Osteocyte (in vitro differentiated cells): Measurements from ENCODE around the gene DENND4B. TPM values are rescaled to one million over a fixed set of nuclear protein-coding genes. Genes with fewer than 3 reads are reported as not detected.

Source experiments
- DNase-seq: peaks from one replicate; pipeline ENCODE4 v3.0.0; 2021; ENCODE audit warnings: mixed read lengths; ENCODE audit not compliant: unreplicated experiment; ENCODE audit errors: extremely low spot score
- H3K27ac Mint-ChIP-seq: one replicate; pipeline ENCODE4 v1.8.0; 2021; ENCODE audit warnings: mild to moderate bottlenecking, mixed read lengths; ENCODE audit not compliant: unreplicated experiment
- H3K27me3 Mint-ChIP-seq: one replicate; pipeline ENCODE4 v1.8.0; 2021; ENCODE audit warnings: mixed read lengths; ENCODE audit not compliant: unreplicated experiment
- H3K36me3 Mint-ChIP-seq: one replicate; pipeline ENCODE4 v1.8.0; 2021; ENCODE audit warnings: mixed read lengths; ENCODE audit not compliant: unreplicated experiment
- H3K4me1 Mint-ChIP-seq: one replicate; pipeline ENCODE4 v1.8.0; 2021; ENCODE audit warnings: mixed read lengths; ENCODE audit not compliant: unreplicated experiment
- H3K4me3 Mint-ChIP-seq: one replicate; pipeline ENCODE4 v1.8.0; 2021; ENCODE audit warnings: mild to moderate bottlenecking, moderate library complexity, mixed read lengths; ENCODE audit not compliant: unreplicated experiment
- H3K9me3 Mint-ChIP-seq: one replicate; pipeline ENCODE4 v1.8.0; 2021; ENCODE audit warnings: mixed read lengths; ENCODE audit not compliant: unreplicated experiment
- total RNA-seq: library from RNA; stranded (reverse); gene quantifications from 2 replicates; pipeline ENCODE4 v1.2.1, GENCODE V29; 2021
- TF ChIP-seq, protein P1 (sequence below): fragments of 200-600 bp; sonication (generic); IDR thresholded peaks from 2 replicates; pipeline ENCODE4 v1.5.0; 2021; ENCODE audit warnings: antibody characterized with exemption, mild to moderate bottlenecking, moderate library complexity

DENND4B gene
- total RNA-seq, 1 donor from 2014 or later, result 53.1 TPM

- DNase-seq, result no peak
Measured at GRCh38 chr1:153936011-153936802, 10.3 kb downstream of the DENND4B start.

DNA sequence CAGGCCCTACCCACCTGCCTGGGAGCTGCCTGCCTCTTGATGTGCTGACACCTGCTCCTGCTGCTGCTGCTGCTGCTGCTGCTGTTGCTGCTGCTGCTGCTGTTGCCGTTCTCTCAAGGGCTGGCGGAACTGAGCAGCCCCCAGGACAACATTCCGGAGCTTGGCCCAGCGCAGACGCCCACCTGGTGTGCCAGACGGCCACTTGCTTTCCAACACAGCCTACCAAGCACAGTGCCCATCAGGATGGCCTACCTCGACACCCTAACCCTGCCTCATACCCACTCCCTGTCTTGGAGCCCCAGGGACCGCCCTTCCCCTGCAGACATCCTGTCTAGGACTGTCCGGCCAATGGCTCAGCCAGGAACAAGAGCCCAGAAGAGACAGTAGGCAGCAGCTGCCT lies 11.8 kb downstream of the DENND4B start:
- Mint-ChIP-seq H3K36me3 (peaks cover 17% of the 10 kb centered on the region), H3K4me3 (no peak overlapping the region), H3K9me3 (no peaks in the 10 kb centered on the region), H3K27ac (no peak overlapping the region), H3K4me1 (no peaks in the 10 kb centered on the region), H3K27me3 (no peaks in the 10 kb centered on the region)
- TF ChIP-seq, protein P1, sequence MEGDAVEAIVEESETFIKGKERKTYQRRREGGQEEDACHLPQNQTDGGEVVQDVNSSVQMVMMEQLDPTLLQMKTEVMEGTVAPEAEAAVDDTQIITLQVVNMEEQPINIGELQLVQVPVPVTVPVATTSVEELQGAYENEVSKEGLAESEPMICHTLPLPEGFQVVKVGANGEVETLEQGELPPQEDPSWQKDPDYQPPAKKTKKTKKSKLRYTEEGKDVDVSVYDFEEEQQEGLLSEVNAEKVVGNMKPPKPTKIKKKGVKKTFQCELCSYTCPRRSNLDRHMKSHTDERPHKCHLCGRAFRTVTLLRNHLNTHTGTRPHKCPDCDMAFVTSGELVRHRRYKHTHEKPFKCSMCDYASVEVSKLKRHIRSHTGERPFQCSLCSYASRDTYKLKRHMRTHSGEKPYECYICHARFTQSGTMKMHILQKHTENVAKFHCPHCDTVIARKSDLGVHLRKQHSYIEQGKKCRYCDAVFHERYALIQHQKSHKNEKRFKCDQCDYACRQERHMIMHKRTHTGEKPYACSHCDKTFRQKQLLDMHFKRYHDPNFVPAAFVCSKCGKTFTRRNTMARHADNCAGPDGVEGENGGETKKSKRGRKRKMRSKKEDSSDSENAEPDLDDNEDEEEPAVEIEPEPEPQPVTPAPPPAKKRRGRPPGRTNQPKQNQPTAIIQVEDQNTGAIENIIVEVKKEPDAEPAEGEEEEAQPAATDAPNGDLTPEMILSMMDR, result no peak
- DNase-seq, result no peak

More at GRCh38 chr1:153936011-153936802, 10.3 kb downstream of the DENND4B start:
- Mint-ChIP-seq H3K36me3 (peaks cover 23% of the 10 kb centered on the region), H3K4me1 (no peaks in the 10 kb centered on the region), H3K9me3 (no peaks in the 10 kb centered on the region), H3K27me3 (no peaks in the 10 kb centered on the region), H3K27ac (no peak overlapping the region), H3K4me3 (no peak overlapping the region)
- TF ChIP-seq, protein P1, result no peak

DNA sequence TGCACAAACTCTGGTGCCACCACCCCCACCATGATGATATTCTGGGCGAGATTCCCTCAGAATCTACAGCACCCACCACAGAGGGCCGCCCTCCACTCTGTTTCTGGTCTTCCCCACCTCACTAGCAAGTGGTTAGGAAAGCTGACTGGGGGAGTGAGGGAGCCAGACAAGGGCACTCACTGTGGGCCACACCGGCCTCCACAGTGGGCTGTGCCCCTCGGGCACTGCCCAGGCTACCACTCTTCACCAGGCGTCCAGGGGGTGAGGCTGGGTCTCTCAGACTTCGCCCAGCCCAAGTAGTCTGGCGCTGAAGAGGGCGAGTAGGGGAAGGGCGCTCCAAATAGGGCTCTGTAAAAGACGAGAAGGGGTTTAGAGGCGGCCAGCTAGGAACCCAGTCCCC lies 12.6 kb downstream of the DENND4B start:
- no peak overlapping the region for H3K27ac Mint-ChIP-seq
- TF ChIP-seq, protein P1, result no peak
- peaks cover 16% of the 10 kb centered on the region for H3K36me3 Mint-ChIP-seq
- H3K9me3 Mint-ChIP-seq, result no peaks in the 10 kb centered on the region
- H3K4me1 Mint-ChIP-seq, result peaks cover 1% of the 10 kb centered on the region
- H3K4me3 Mint-ChIP-seq, result no peak overlapping the region
- H3K27me3 Mint-ChIP-seq, result no peaks in the 10 kb centered on the region
- no peak for DNase-seq

- no peaks in the 10 kb centered on the region for H3K9me3 Mint-ChIP-seq
- peaks cover 16% of the 10 kb centered on the region for H3K36me3 Mint-ChIP-seq
- no peaks in the 10 kb centered on the region for H3K27me3 Mint-ChIP-seq
- no peak overlapping the region for H3K4me3 Mint-ChIP-seq
- H3K27ac Mint-ChIP-seq, result no peak overlapping the region
- peaks cover 6% of the 10 kb centered on the region for H3K4me1 Mint-ChIP-seq
- peak; percentile 80 for DNase-seq
- TF ChIP-seq, protein P1, result no peak
Measured at GRCh38 chr1:153933430-153933829, 13.1 kb downstream of the DENND4B start.
